K562 (cell line): Measurements from ENCODE around the gene NDUFV3. TPM values are rescaled to one million over a fixed set of nuclear protein-coding genes. Genes with fewer than 3 reads are reported as not detected.
A peak's percentile ranks its signal among the peaks of the same experiment; 100 is the strongest.

Experiments
- ARID3B ChIP-seq: fragments of 250-450 bp; sonication (Bioruptor Pico); IDR thresholded peaks from 2 replicates; pipeline ENCODE4 v1.4.0; 2020; ENCODE audit warnings: borderline replicate concordance
- CBFB ChIP-seq: sonication (generic); formaldehyde crosslinking; IDR thresholded peaks from 2 replicates; pipeline ENCODE4 v1.4.0; 2020; ENCODE audit warnings: mild to moderate bottlenecking, missing genetic modification reagents
- CGGBP1 ChIP-seq: fragments of 250-450 bp; sonication (Bioruptor Pico); IDR thresholded peaks from 2 replicates; pipeline ENCODE4 v1.9.0; 2021; ENCODE audit warnings: mild to moderate bottlenecking
- CREB1 ChIP-seq, 2 experiments: sonication (generic) in 1 of 2; formaldehyde crosslinking in 1 of 2; IDR thresholded peaks; 2 replicates each; pipeline versions ENCODE4 v1.6.1 to v1.8.0; 2012 to 2022; ENCODE audit warnings: inconsistent platforms in 1 of 2, mild to moderate bottlenecking in 1 of 2, missing genetic modification reagents in 1 of 2, moderate library complexity in 1 of 2
- ERF ChIP-seq: fragments of 450-650 bp; formaldehyde crosslinking; IDR thresholded peaks from 2 replicates; pipeline ENCODE4 v1.4.0; 2020; ENCODE audit warnings: mild to moderate bottlenecking, mixed read lengths
- FOXA3 ChIP-seq, 2 experiments: fragments of 450-650 bp in 1 of 2; sonication (generic) in 1 of 2; formaldehyde crosslinking; IDR thresholded peaks in 1 of 2; conservative IDR thresholded peaks in 1 of 2; 2 replicates each; pipeline versions ENCODE4 v1.4.0 to v1.8.0; 2020 to 2022; ENCODE audit warnings: mild to moderate bottlenecking in 2 of 2, missing genetic modification reagents in 1 of 2
- GABPA ChIP-seq: fragments of 200-800 bp; sonication (Bioruptor generic); conservative IDR thresholded peaks from 2 replicates; pipeline ENCODE4 v1.6.1; 2016; ENCODE audit warnings: low read depth, missing genetic modification characterization, missing compliant biosample characterization
- GABPB1 ChIP-seq: sonication (generic); formaldehyde crosslinking; IDR thresholded peaks from 2 replicates; pipeline ENCODE4 v1.8.0; 2022; ENCODE audit warnings: mild to moderate bottlenecking, missing genetic modification reagents
- HNRNPUL1 ChIP-seq: fragments of 200-400 bp; formaldehyde crosslinking; IDR thresholded peaks from 2 replicates; pipeline ENCODE4 v1.6.1; 2017; ENCODE audit warnings: low read length
- TAF1 ChIP-seq: IDR thresholded peaks from 2 replicates; pipeline ENCODE4 v1.6.1; 2011; ENCODE audit warnings: mild to moderate bottlenecking, low read length, moderate library complexity; ENCODE audit not compliant: insufficient read depth, control insufficient read depth, severe bottlenecking; ENCODE audit errors: extremely low read depth
- TEAD1 ChIP-seq, 2 experiments: fragments of 450-650 bp in 1 of 2; sonication (generic) in 1 of 2; formaldehyde crosslinking; IDR thresholded peaks; 2 replicates each; pipeline versions ENCODE4 v1.4.0 to v1.8.0; 2020 to 2022; ENCODE audit warnings: mild to moderate bottlenecking in 2 of 2, missing genetic modification reagents in 1 of 2
- ZNF395 ChIP-seq: fragments of 200-800 bp; sonication (Bioruptor generic); IDR thresholded peaks from 2 replicates; pipeline ENCODE4 v1.6.1; 2017; ENCODE audit warnings: missing genetic modification characterization, missing compliant biosample characterization
- ZNF398 ChIP-seq: fragments of 250-450 bp; sonication (Bioruptor Pico); IDR thresholded peaks from 2 replicates; pipeline ENCODE4 v1.8.0; 2021; ENCODE audit warnings: moderate library complexity, mild to moderate bottlenecking, inconsistent platforms
- ZNF444 ChIP-seq: fragments of 250-450 bp; sonication (Bioruptor Pico); IDR thresholded peaks from 2 replicates; pipeline ENCODE4 v1.4.0; 2020; ENCODE audit warnings: mild to moderate bottlenecking, moderate library complexity
- ZNF518B ChIP-seq: fragments of 250-450 bp; sonication (Bioruptor Pico); IDR thresholded peaks from 2 replicates; pipeline ENCODE4 v1.5.0; 2021; ENCODE audit warnings: mild to moderate bottlenecking, moderate library complexity
- ZNF695 ChIP-seq: fragments of 450-650 bp; formaldehyde crosslinking; IDR thresholded peaks from 2 replicates; pipeline ENCODE4 v1.4.0; 2020; ENCODE audit warnings: mild to moderate bottlenecking, moderate library complexity
- polyA plus RNA-seq, 8 experiments: library from polyadenylated mRNA; depleted of rRNA in 4 of 8; stranded (reverse) in 5 of 8; unstranded in 3 of 8; fragments of >200 nt; fragmentation: Nextera tagmentation in 2 of 8; fragmentation: Illumina TruSeq in 1 of 8; extraction: Ambion mirVana in 2 of 8; extraction: Trizol in 1 of 8; gene quantifications; 2 replicates each; pipeline versions ENCODE4 v1.2.1 to v1.2.3, GENCODE V29; 2011 to 2014; ENCODE audit warnings: inconsistent platforms in 1 of 8, missing spikeins in 1 of 8
- total RNA-seq, 7 experiments: library from RNA; depleted of rRNA in 6 of 7; stranded (reverse); fragments of >200 nt in 6 of 7; fragmentation: Illumina TruSeq in 2 of 7; extraction: Trizol in 2 of 7; gene quantifications; 2 replicates each; pipeline versions ENCODE4 v1.2.1 to v1.2.3, GENCODE V29; 2011 to 2021; ENCODE audit warnings: low replicate concordance in 1 of 7

NDUFV3 gene
- total and polyA plus RNA-seq, 9 of the 15 experiments (the other 6 are each of a cell fraction or from before 2014, with no cell fraction given) = 19.1 to 87.8 (median 74.3) TPM

- peak; percentile 66; the same call in 1 of the 2 replicates for TF ChIP-seq ARID3B (CRISPR knock-in tag)
- no peak for TF ChIP-seq ZNF518B (CRISPR knock-in tag)
- no peak for TF ChIP-seq ZNF444
- TF ChIP-seq ERF (CRISPR knock-in tag) = peak; percentile 81
- TF ChIP-seq ZNF695 (CRISPR knock-in tag) = peak; percentile 74; the same call in 1 of the 2 replicates
- peak; percentile 73 for TF ChIP-seq GABPA (tag)
- TF ChIP-seq ZNF395 (CRISPR knock-in tag) = no peak
- TF ChIP-seq CBFB (CRISPR knock-in tag) = peak; percentile 80
- TF ChIP-seq GABPB1 = peak; percentile 73
- TF ChIP-seq HNRNPUL1 = no peak
- peak; percentile 94 for TF ChIP-seq TAF1
- no peak for TF ChIP-seq ZNF398 (CRISPR knock-in tag)
- peak; percentile 92 for TF ChIP-seq CREB1 (IDR thresholded peaks at IDR 0.05)
- peak; percentile 92 for TF ChIP-seq CREB1 (CRISPR knock-in tag; IDR thresholded peaks at IDR 0.05)
- TF ChIP-seq TEAD1 (CRISPR knock-in tag; IDR thresholded peaks at IDR 0.05) = 0 out of 4 replicates have a peak, but pooled peaks of 1 of the 2 experiments have one; percentile 63
- peak in 1 of 2 experiments; percentile 50; a peak in 1 of 4 replicates for TF ChIP-seq FOXA3 (CRISPR knock-in tag; conservative IDR thresholded peaks at IDR 0.05 in 1 of 2, IDR thresholded peaks at IDR 0.05 in 1 of 2)
- peak; percentile 54; the same call in 1 of the 2 replicates for TF ChIP-seq CGGBP1
These were observed at the start of gene NDUFV3 (continued) for GRCh38 chr21:42892931-42893755.
